Activated naive CD8-positive, alpha-beta T cell (primary cell): ENCODE results near the gene NPC2.
A peak's percentile ranks its signal among the peaks of the same experiment; 100 is the strongest.

ENCODE experiments used
- H3K27ac Mint-ChIP-seq: one replicate; pipeline ENCODE4 v1.8.0; 2021; ENCODE audit warnings: mixed read lengths
- H3K27me3 Mint-ChIP-seq: one replicate; pipeline ENCODE4 v1.8.0; 2021; ENCODE audit warnings: mixed read lengths
- H3K36me3 Mint-ChIP-seq: one replicate; pipeline ENCODE4 v1.8.0; 2021; ENCODE audit warnings: mixed read lengths
- H3K4me1 Mint-ChIP-seq: one replicate; pipeline ENCODE4 v1.8.0; 2021; ENCODE audit warnings: low read depth, mixed read lengths
- H3K4me3 Mint-ChIP-seq: one replicate; pipeline ENCODE4 v1.8.0; 2021; ENCODE audit warnings: mild to moderate bottlenecking, mixed read lengths
- H3K9me3 Mint-ChIP-seq: one replicate; pipeline ENCODE4 v1.8.0; 2021; ENCODE audit warnings: low read depth, mixed read lengths

NPC2 gene

DNA sequence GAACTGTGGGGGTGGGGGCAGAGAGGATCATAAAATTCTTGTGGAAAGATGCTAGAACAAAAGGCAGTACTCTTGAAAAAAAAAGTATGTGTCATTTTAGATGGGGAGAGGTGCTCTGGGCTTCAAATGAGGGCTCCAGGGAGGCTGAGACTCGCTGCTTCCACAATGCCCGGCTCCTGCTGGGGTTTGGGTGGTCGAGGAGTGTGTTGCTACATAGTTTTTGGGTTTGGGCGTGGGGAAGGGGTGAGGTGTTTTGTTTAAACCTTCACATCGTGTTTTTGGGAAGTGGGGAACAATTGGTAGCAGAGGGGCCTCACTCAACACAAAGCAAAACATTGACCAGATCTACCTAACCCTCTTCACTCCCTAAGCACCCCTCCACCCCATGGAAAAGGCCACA lies 8.6 kb upstream of the NPC2 start:
- peaks cover 2% of the 10 kb centered on the region for H3K36me3 Mint-ChIP-seq
- no peaks in the 10 kb centered on the region for H3K9me3 Mint-ChIP-seq
- H3K27me3 Mint-ChIP-seq, result no peaks in the 10 kb centered on the region
- H3K4me3 Mint-ChIP-seq, result no peak overlapping the region
- H3K4me1 Mint-ChIP-seq, result peaks cover 5% of the 10 kb centered on the region
- H3K27ac Mint-ChIP-seq, result peak overlapping the region; percentile 41

GRCh38 chr14:74501135-74501614 lies 8.1 kb upstream of the NPC2 start:
- Mint-ChIP-seq H3K36me3 (peaks cover 2% of the 10 kb centered on the region), H3K27me3 (no peaks in the 10 kb centered on the region), H3K4me1 (peaks cover 5% of the 10 kb centered on the region), H3K27ac (no peak overlapping the region), H3K9me3 (no peaks in the 10 kb centered on the region), H3K4me3 (no peak overlapping the region)

- Mint-ChIP-seq H3K4me1 (peaks cover 8% of the 10 kb centered on the region), H3K36me3 (peaks cover 2% of the 10 kb centered on the region), H3K4me3 (no peak overlapping the region), H3K27ac (no peak overlapping the region), H3K9me3 (no peaks in the 10 kb centered on the region), H3K27me3 (no peaks in the 10 kb centered on the region)
Observed at GRCh38 chr14:74500417-74501134, 7.5 kb upstream of the NPC2 start.

DNA sequence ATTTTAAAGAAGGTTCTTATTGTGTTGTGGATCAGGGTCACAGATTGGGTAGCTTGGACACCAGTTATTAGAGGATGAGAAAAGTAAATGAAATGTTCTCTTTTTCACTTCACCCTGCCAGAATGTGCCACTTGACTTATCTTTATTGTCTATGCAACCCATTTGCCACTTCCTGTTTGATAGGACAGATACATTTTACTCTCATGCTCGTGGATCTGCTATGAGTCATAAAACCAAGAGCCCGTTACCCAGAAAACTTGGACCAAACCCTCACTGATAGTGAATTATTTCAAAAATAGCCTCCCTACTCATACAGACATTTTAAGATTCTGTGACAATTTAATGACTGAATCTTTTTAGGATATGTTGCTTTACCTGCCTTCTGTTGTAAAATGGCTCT lies 2.3 kb upstream of the NPC2 start:
- Mint-ChIP-seq H3K4me1 (peaks cover 27% of the 10 kb centered on the region), H3K9me3 (no peaks in the 10 kb centered on the region), H3K36me3 (peaks cover 2% of the 10 kb centered on the region), H3K4me3 (no peak overlapping the region), H3K27me3 (no peaks in the 10 kb centered on the region), H3K27ac (peak overlapping the region; percentile 83)

DNA sequence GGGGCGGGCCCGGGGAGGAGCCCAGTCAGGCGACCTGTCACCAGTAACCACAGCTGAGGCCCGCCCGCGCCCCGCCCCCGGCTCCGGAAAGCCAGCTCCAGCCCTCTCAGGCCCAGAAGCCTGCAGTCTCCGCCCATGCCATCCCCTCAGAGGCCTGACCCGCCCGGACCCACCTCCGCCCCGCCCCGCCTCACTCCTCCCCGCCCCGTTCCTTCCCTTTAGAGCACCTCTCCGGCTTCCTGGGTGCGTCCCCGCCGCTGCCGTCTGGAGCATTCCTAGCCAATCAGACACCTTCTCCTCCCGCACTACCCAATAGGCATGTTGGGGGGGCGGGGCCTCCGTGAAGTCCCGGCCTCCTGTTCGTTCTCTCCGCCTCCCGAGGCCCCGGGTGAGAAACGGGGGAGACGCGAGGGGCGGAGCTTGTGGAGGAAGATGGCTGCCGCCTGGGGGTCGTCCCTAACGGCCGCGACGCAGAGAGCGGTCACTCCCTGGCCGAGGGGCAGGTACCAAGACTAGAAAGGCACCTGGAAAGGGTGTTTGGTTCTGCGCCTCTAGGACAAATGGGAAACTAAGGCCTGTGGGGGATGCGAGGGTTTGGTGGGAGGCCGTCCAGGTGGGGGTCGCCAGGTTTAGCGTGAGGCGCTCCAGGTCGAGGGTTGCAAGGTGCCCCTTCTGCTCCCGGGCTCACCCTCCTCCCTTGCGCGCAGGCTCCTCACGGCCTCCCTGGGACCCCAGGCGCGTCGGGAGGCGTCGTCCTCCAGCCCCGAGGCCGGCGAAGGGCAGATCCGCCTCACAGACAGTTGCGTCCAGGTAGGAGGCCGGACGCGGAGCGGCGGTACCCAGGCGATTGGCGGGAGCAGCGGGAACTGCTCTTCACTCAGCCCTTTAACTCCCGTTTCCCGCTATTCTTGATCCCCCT lies 497 bp upstream of the NPC2 start, which contains the start of gene ISCA2:
Gene ISCA2, plus strand, starts transcription at position 423 of the 919 bp plus-strand sequence. Its CDS starts 10 bp downstream, at position 433.
- Mint-ChIP-seq H3K9me3 (no peaks in the 10 kb centered on the region), H3K27ac (peak within 1 kb of the TSS; percentile 94), H3K4me3 (no peak within 1 kb of the TSS), H3K36me3 (peaks cover 2% of the 10 kb centered on the region), H3K4me1 (peaks cover 39% of the 10 kb centered on the region), H3K27me3 (no peaks in the 10 kb centered on the region)

GRCh38 chr14:74491956-74492775 lies 939 bp downstream of the NPC2 start:
- Mint-ChIP-seq H3K27me3 (no peaks in the 10 kb centered on the region), H3K4me3 (no peak overlapping the region), H3K36me3 (no peaks in the 10 kb centered on the region), H3K27ac (no peak overlapping the region), H3K4me1 (peaks cover 35% of the 10 kb centered on the region), H3K9me3 (no peaks in the 10 kb centered on the region)

DNA sequence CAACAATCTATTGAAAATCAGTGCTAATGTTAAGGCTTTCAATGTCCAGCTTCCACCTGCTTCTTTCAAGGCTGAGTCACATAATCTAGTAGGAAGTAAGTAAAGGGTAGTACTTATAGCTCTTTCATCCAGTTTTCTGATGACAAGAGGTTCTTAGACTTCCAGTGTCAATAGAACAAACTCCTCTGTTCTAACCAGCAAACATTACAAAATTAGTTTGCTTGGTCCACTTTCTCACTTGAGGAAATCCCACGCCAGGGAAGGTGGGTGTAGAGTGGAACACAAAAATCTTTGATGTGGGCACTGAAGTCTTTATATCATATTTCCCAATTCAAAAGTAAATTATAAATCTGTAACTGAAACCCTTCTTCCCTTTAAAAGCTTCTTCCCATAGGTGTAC lies 2.6 kb downstream of the NPC2 start:
- no peak overlapping the region for H3K4me3 Mint-ChIP-seq
- H3K36me3 Mint-ChIP-seq, result no peaks in the 10 kb centered on the region
- no peaks in the 10 kb centered on the region for H3K27me3 Mint-ChIP-seq
- peaks cover 29% of the 10 kb centered on the region for H3K4me1 Mint-ChIP-seq
- no peak overlapping the region for H3K27ac Mint-ChIP-seq
- no peaks in the 10 kb centered on the region for H3K9me3 Mint-ChIP-seq

GRCh38 chr14:74488786-74489397 lies 4.2 kb downstream of the NPC2 start:
- no peak overlapping the region for H3K27ac Mint-ChIP-seq
- H3K9me3 Mint-ChIP-seq, result no peaks in the 10 kb centered on the region
- peaks cover 14% of the 10 kb centered on the region for H3K4me1 Mint-ChIP-seq
- no peaks in the 10 kb centered on the region for H3K36me3 Mint-ChIP-seq
- no peaks in the 10 kb centered on the region for H3K27me3 Mint-ChIP-seq
- H3K4me3 Mint-ChIP-seq, result no peak overlapping the region

DNA sequence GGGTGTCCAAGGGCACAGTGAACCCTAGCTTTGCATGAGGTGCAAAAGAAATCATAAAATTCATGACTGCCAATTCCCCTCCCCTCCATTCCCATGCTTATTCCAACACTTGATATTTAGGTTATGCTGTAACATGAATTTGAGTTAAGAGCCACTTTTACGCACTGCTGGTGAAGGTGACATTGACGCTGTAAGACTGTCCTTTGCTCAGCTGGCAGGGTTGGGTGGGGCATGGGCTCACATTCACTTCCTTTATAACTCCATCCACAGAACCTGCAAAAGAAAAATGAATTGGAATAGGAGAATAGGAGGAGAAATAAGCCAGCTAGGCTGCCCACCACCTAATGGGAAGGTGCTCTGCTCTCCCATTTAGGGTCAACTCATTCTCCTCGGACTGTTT lies 6.9 kb downstream of the NPC2 start:
- Mint-ChIP-seq H3K9me3 (no peaks in the 10 kb centered on the region), H3K4me1 (peaks cover 14% of the 10 kb centered on the region), H3K27me3 (no peaks in the 10 kb centered on the region), H3K4me3 (no peak overlapping the region), H3K36me3 (peaks cover 6% of the 10 kb centered on the region), H3K27ac (no peak overlapping the region)

DNA sequence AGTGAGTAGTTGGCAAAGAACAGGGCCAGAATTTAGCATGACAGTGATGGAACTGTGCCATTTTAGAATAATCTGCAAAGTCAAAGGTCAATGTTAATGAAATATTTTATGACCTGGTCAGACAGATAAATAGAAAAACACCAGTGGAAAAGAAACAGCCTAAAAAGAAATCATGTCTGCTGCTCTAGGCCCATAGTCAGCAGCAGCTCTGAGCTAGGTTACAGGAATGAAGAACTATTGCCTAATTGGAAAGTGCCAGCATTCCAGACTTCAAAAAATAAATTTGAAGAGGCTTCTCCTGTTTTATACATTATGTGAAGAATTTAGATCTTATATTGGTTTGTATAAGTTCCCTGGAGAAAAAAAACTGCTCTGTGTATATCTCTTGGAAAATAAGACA lies 9.8 kb downstream of the NPC2 start:
- Mint-ChIP-seq H3K9me3 (no peaks in the 10 kb centered on the region), H3K4me3 (no peak overlapping the region), H3K27ac (no peak overlapping the region), H3K36me3 (peaks cover 7% of the 10 kb centered on the region), H3K27me3 (no peaks in the 10 kb centered on the region), H3K4me1 (no peaks in the 10 kb centered on the region)

DNA sequence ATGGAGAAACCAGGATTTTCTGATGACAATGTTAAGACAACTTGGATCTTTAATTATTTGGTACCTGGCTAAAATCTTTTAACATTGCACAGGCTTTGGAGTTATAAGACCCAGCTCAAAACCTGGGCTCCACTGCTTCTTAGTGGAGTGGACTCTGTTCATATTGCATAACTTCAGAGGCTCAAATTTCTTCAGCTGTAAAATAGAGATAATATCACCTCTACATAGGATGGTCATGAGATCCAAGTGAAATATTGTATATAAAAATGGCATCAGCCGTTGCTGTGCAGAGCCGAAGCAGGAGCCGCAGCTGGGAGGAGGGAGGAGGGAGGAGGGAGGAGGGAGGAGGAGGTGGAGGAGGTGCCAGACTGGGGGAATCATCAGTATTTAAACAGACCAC lies 10.5 kb downstream of the NPC2 start:
- H3K36me3 Mint-ChIP-seq, result peaks cover 7% of the 10 kb centered on the region
- H3K9me3 Mint-ChIP-seq, result no peaks in the 10 kb centered on the region
- no peak overlapping the region for H3K27ac Mint-ChIP-seq
- H3K4me3 Mint-ChIP-seq, result no peak overlapping the region
- H3K4me1 Mint-ChIP-seq, result no peaks in the 10 kb centered on the region
- H3K27me3 Mint-ChIP-seq, result no peaks in the 10 kb centered on the region

DNA sequence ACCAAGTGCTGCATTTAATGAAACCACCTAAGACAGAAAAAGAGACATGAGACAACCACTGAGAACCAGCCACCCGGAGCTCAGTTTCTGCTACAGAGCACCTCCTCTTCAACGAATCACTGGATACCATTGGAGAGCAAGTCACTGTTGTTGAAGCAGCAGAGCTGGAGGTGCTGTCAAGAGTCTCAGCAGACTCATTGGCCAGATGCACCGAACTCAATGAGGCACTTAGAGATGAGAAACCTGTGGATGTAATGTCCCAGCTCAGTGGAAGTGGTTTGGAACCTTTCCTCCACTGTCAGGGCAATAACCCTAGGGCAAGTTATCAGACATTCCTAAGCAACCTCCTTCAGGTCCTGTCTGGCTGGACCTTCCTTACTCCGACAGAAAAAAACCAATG lies 13.1 kb downstream of the NPC2 start:
- Mint-ChIP-seq H3K4me1 (no peaks in the 10 kb centered on the region), H3K27me3 (no peaks in the 10 kb centered on the region), H3K9me3 (no peaks in the 10 kb centered on the region), H3K27ac (no peak overlapping the region), H3K4me3 (no peak overlapping the region), H3K36me3 (peaks cover 9% of the 10 kb centered on the region)

- Mint-ChIP-seq H3K36me3 (peaks cover 9% of the 10 kb centered on the region), H3K9me3 (no peaks in the 10 kb centered on the region), H3K27me3 (no peaks in the 10 kb centered on the region), H3K27ac (no peak overlapping the region), H3K4me3 (no peak overlapping the region), H3K4me1 (no peaks in the 10 kb centered on the region)
Observed at GRCh38 chr14:74478996-74479635, 14.0 kb downstream of the NPC2 start.

DNA sequence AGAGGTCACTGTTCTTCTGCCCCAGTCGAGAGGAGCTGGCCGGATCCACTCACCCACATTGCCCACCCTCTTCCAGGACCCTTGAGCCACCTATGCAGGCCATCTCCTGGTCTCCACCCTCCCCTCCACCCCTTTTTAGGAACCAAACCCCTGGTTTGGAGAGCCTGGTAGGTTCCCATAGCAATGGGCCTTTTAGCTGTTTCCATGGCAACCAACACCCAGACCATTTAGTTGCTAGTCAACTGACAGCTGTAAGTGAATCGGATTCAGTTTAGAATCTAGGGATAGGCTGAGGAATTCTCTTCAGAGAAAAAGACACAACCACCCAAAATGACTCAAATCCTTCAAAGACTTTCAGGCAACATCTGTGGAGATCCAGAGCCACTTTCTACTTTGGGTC lies 16.5 kb downstream of the NPC2 start:
- Mint-ChIP-seq H3K4me1 (no peaks in the 10 kb centered on the region), H3K27ac (no peak overlapping the region), H3K36me3 (peaks cover 4% of the 10 kb centered on the region), H3K4me3 (no peak overlapping the region), H3K27me3 (no peaks in the 10 kb centered on the region), H3K9me3 (no peaks in the 10 kb centered on the region)
